Femur (tissue), 1 donor: ENCODE results near the gene KAT6B.
"Not testable (repeated sequence)": the region's sequence is repeated elsewhere in the genome, so short reads cannot be mapped to it uniquely, and the experiment has no call there.

Experiments
- DNase-seq: peaks from one replicate; pipeline ENCODE4 v3.0.0-alpha.2; 2017

KAT6B gene

GRCh38 chr10:74863551-74863950 is 37.2 kb downstream of the KAT6B start:
- no peak for DNase-seq

- no peak for DNase-seq
Observed at GRCh38 chr10:74867351-74867750, 41.0 kb downstream of the KAT6B start.

GRCh38 chr10:74868392-74868977 is 42.1 kb downstream of the KAT6B start:
- DNase-seq: no peak

GRCh38 chr10:74869635-74870034 is 43.2 kb downstream of the KAT6B start:
- DNase-seq: no peak

GRCh38 chr10:74870191-74870590 is 43.8 kb downstream of the KAT6B start:
- DNase-seq: no peak

GRCh38 chr10:74871595-74872382 is 45.4 kb downstream of the KAT6B start:
- no peak for DNase-seq

GRCh38 chr10:74873803-74874454 is 47.5 kb downstream of the KAT6B start:
- no peak for DNase-seq

- DNase-seq: no peak
Observed at GRCh38 chr10:74874649-74875048, 48.2 kb downstream of the KAT6B start.

- DNase-seq: no peak
Observed at GRCh38 chr10:74875068-74875467, 48.7 kb downstream of the KAT6B start.

GRCh38 chr10:74875966-74876365 is 49.6 kb downstream of the KAT6B start:
- no peak for DNase-seq

GRCh38 chr10:74877054-74877453 is 50.7 kb downstream of the KAT6B start:
- not testable (repeated sequence) for DNase-seq

GRCh38 chr10:74877898-74878297 is 51.5 kb downstream of the KAT6B start:
- no peak for DNase-seq

GRCh38 chr10:74880041-74880440 is 53.6 kb downstream of the KAT6B start:
- no peak for DNase-seq

GRCh38 chr10:74881253-74881884 is 55.0 kb downstream of the KAT6B start:
- no peak for DNase-seq

GRCh38 chr10:74882427-74882826 is 56.0 kb downstream of the KAT6B start:
- no peak for DNase-seq

GRCh38 chr10:74882831-74883230 is 56.4 kb downstream of the KAT6B start:
- no peak for DNase-seq

GRCh38 chr10:74883428-74883827 is 57.0 kb downstream of the KAT6B start:
- no peak for DNase-seq

GRCh38 chr10:74887614-74888284 is 61.3 kb downstream of the KAT6B start:
- DNase-seq: no peak

- no peak for DNase-seq
Observed at GRCh38 chr10:74888962-74889661, 62.7 kb downstream of the KAT6B start.

GRCh38 chr10:74889662-74889998 is 63.2 kb downstream of the KAT6B start:
- no peak for DNase-seq

GRCh38 chr10:74890460-74890859 is 64.1 kb downstream of the KAT6B start:
- DNase-seq: no peak

- no peak for DNase-seq
Observed at GRCh38 chr10:74891053-74891452, 64.7 kb downstream of the KAT6B start.

GRCh38 chr10:74892839-74893238 is 66.4 kb downstream of the KAT6B start:
- DNase-seq: no peak
